ENCODE results near the gene CDK4. TPM values are rescaled to one million over a fixed set of nuclear protein-coding genes. Genes with fewer than 3 reads are reported as not detected.
A peak's percentile ranks its signal among the peaks of the same experiment; 100 is the strongest.

Gene CDK4
- total RNA-seq, 1 donor from 2014 or later, result 120 TPM

DNA sequence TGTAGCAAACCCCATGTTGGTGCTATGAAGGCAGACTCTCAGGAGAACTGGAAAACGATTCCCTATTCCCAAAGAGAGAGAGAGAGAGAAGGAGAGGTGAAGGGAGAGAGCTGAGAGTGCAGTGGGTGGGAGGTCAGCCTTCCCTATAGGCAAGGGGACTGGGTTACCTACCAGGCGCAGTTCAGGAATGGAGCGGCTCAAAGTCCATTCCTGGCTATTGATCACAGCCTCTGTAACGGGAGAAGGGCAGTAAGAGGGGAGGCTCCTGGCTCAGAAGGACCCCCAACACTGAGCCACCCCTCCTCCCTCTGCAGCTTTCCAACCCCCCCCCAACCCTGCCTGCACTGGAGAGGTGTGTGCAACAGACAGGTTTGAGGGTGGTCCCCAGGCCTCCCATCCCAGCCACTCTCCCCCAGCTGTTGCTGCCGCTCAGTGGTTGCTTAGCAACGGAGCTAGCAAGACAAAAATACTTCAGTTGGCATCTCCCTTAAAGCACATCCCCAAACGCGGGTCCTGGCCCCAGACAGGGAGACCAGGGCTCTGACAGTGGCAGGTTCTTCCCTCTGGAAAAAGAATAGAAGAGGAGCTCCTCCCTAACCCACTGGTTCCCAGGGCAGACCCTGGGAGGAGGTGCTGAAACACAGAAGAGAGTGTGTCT lies 16.8 kb downstream of the CDK4 start:
- TF ChIP-seq, protein P1, sequence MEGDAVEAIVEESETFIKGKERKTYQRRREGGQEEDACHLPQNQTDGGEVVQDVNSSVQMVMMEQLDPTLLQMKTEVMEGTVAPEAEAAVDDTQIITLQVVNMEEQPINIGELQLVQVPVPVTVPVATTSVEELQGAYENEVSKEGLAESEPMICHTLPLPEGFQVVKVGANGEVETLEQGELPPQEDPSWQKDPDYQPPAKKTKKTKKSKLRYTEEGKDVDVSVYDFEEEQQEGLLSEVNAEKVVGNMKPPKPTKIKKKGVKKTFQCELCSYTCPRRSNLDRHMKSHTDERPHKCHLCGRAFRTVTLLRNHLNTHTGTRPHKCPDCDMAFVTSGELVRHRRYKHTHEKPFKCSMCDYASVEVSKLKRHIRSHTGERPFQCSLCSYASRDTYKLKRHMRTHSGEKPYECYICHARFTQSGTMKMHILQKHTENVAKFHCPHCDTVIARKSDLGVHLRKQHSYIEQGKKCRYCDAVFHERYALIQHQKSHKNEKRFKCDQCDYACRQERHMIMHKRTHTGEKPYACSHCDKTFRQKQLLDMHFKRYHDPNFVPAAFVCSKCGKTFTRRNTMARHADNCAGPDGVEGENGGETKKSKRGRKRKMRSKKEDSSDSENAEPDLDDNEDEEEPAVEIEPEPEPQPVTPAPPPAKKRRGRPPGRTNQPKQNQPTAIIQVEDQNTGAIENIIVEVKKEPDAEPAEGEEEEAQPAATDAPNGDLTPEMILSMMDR (IDR thresholded peaks at IDR 0.05; ENCODE audit: unreplicated experiment), result no peak
- peaks cover 33% of the 10 kb centered on the region for H3K27me3 Mint-ChIP-seq (ENCODE audit: unreplicated experiment)
- peaks cover 27% of the 10 kb centered on the region for H3K4me1 Mint-ChIP-seq (ENCODE audit: unreplicated experiment)
- H3K9me3 Mint-ChIP-seq (ENCODE audit: unreplicated experiment), result no peaks in the 10 kb centered on the region
- H3K4me3 Mint-ChIP-seq (ENCODE audit: unreplicated experiment), result peak overlapping the region; percentile 82
- H3K27ac Mint-ChIP-seq (ENCODE audit: unreplicated experiment), result peak overlapping the region; percentile 58
- DNase-seq (ENCODE audit: low spot score), result no peak
- H3K36me3 Mint-ChIP-seq (ENCODE audit: low read depth, unreplicated experiment), result peaks cover 32% of the 10 kb centered on the region

DNA sequence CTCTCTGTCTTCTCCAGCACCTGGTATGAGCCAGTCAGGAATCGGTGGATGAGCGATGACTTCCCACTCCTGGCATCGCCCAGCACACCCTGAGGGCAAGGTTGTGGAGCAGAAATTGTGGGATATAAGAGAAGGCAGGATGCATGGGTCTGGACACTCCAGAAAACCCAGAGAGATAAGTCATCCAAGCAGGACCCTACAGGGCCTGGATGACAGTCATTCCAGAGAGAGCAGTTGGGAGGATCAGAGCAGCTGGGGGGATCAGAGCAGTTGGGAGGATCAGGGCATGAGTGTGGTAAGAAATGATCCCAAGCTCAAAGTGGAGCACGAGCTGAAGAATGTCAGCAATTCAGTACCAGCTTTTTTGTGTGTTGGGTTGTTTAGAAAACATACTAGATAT lies 17.5 kb downstream of the CDK4 start:
- H3K27me3 Mint-ChIP-seq (ENCODE audit: unreplicated experiment), result peaks cover 37% of the 10 kb centered on the region
- DNase-seq (ENCODE audit: low spot score), result no peak
- H3K4me3 Mint-ChIP-seq (ENCODE audit: unreplicated experiment), result peak overlapping the region; percentile 82
- TF ChIP-seq, protein P1 (IDR thresholded peaks at IDR 0.05; ENCODE audit: unreplicated experiment), result no peak
- no peaks in the 10 kb centered on the region for H3K9me3 Mint-ChIP-seq (ENCODE audit: unreplicated experiment)
- peaks cover 32% of the 10 kb centered on the region for H3K36me3 Mint-ChIP-seq (ENCODE audit: low read depth, unreplicated experiment)
- H3K4me1 Mint-ChIP-seq (ENCODE audit: unreplicated experiment), result peaks cover 27% of the 10 kb centered on the region
- H3K27ac Mint-ChIP-seq (ENCODE audit: unreplicated experiment), result peak overlapping the region; percentile 58

DNA sequence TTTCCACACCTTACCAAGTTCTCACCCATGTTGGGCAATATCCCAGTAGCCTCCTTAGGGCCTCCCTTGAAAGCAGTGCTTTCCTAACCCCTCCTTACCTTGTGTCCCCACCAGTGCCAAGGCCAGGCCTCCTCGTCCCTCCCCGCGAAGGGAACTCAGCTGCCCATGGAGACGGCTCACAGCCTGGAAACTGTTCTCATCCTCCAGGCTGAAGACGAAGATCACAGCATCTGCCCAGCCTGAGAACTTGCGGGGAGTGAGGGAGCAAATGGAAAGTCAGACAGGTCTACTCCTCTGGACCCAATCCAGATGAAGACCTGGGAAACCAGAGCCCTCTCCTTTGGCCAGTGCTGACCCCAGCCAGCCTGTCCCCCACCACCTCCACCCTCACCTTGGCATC lies 18.2 kb downstream of the CDK4 start:
- no peak for DNase-seq (ENCODE audit: low spot score)
- no peak overlapping the region for H3K27ac Mint-ChIP-seq (ENCODE audit: unreplicated experiment)
- TF ChIP-seq, protein P1 (IDR thresholded peaks at IDR 0.05; ENCODE audit: unreplicated experiment), result no peak
- no peak overlapping the region for H3K4me3 Mint-ChIP-seq (ENCODE audit: unreplicated experiment)
- peaks cover 36% of the 10 kb centered on the region for H3K27me3 Mint-ChIP-seq (ENCODE audit: unreplicated experiment)
- no peaks in the 10 kb centered on the region for H3K9me3 Mint-ChIP-seq (ENCODE audit: unreplicated experiment)
- peaks cover 26% of the 10 kb centered on the region for H3K36me3 Mint-ChIP-seq (ENCODE audit: low read depth, unreplicated experiment)
- H3K4me1 Mint-ChIP-seq (ENCODE audit: unreplicated experiment), result peaks cover 22% of the 10 kb centered on the region

DNA sequence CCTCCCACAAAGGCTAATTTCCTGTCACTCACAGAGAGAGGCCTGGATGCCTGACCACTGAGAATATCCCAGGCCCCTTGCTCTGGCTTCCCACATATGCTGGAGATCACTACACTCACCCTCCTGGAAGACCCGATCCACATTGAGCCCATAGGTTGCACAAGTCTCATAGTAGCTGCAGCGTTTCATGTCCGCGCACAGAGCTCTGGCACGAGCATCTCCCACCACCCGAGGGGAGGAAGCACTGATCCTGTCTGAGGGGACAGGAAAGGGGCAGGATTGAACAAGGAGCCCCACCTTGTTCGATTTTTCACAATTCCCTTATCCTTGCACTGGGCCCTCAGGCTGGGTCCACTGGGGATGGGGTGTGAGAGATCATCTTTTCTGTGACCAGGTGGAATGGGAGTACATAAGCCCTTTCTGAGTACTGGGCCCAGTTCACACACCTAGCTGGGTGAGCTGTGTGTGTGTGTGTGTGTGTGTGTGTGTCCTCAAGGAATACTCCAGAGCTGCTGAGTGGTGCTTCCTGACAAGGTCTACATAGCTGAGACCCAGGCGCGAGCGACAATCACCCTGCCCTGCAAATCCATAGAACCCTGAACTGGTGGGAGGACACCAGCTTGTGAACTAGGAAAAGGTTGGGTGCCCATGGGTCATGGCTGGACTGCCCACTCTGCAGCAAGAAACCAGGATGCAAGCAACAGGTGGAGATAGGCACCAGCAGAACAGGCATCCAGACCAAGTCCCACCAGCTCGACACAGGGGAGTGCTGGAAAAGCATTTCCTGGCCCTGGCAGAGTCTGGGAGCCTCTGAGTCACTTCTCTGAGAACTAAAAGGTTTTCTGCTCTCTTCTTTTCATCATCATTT lies 19.1 kb downstream of the CDK4 start:
- peaks cover 21% of the 10 kb centered on the region for H3K4me1 Mint-ChIP-seq (ENCODE audit: unreplicated experiment)
- no peak for DNase-seq (ENCODE audit: low spot score)
- no peak overlapping the region for H3K27ac Mint-ChIP-seq (ENCODE audit: unreplicated experiment)
- H3K27me3 Mint-ChIP-seq (ENCODE audit: unreplicated experiment), result peaks cover 43% of the 10 kb centered on the region
- TF ChIP-seq, protein P1 (IDR thresholded peaks at IDR 0.05; ENCODE audit: unreplicated experiment), result no peak
- peaks cover 31% of the 10 kb centered on the region for H3K36me3 Mint-ChIP-seq (ENCODE audit: low read depth, unreplicated experiment)
- H3K9me3 Mint-ChIP-seq (ENCODE audit: unreplicated experiment), result peaks cover 5% of the 10 kb centered on the region
- H3K4me3 Mint-ChIP-seq (ENCODE audit: unreplicated experiment), result no peak overlapping the region

DNA sequence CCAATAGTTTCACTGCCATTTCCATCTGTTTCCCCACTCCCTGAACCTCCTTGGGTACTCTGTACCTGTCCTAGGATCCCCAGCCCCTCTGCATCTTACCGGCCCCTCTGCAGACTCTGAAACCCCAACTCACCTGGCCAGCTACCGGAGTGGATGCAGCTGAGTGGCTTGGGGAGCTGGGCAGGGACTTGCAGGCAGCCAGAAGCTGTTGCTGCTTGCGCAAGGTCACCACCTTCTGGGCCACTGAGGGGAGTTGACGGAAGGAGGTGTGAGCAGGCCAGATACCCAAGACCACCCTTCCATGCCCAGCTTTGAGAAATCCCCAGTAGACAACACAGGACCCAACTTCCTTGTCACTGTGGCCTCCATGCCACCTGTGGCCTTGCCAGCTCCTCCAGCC lies 19.8 kb downstream of the CDK4 start:
- no peak overlapping the region for H3K4me3 Mint-ChIP-seq (ENCODE audit: unreplicated experiment)
- TF ChIP-seq, protein P1 (IDR thresholded peaks at IDR 0.05; ENCODE audit: unreplicated experiment), result no peak
- peaks cover 35% of the 10 kb centered on the region for H3K36me3 Mint-ChIP-seq (ENCODE audit: low read depth, unreplicated experiment)
- peaks cover 46% of the 10 kb centered on the region for H3K27me3 Mint-ChIP-seq (ENCODE audit: unreplicated experiment)
- no peak overlapping the region for H3K27ac Mint-ChIP-seq (ENCODE audit: unreplicated experiment)
- DNase-seq (ENCODE audit: low spot score), result no peak
- H3K9me3 Mint-ChIP-seq (ENCODE audit: unreplicated experiment), result peaks cover 5% of the 10 kb centered on the region
- peaks cover 24% of the 10 kb centered on the region for H3K4me1 Mint-ChIP-seq (ENCODE audit: unreplicated experiment)

All from endothelial cell (in vitro differentiated cells).